GM21825 (cell line): Measurements from ENCODE around the gene RILPL2.
"Not testable (repeated sequence)": the region's sequence is repeated elsewhere in the genome, so short reads cannot be mapped to it uniquely, and the experiment has no call there.

Source experiments
- ATAC-seq: cut with Tn5 transposase; IDR thresholded peaks from one replicate; pipeline ENCODE4 v1.9.1; 2021; ENCODE audit warnings: mild to moderate bottlenecking, moderate library complexity; ENCODE audit not compliant: unreplicated experiment

RILPL2 gene

DNA sequence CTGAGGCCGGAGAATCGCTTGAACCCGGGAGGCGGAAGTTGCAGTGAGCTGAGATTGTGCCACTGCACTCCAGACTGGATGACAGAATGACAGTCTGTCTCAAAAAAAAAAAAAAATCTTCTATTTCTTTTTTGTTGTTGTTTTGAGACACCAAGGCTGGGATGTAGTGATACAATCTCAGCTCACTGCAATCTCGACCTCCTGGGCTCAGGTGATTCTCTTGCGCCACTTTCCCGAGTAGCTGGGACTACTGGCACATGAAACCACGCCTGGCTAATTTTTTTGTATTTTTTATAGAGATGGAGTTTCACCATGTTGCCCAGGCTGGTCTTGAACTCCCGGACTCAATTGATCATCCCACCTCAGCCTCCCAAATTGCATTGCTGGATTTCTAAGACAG, 14.2 kb upstream of the RILPL2 start:
- ATAC-seq: no peak

DNA sequence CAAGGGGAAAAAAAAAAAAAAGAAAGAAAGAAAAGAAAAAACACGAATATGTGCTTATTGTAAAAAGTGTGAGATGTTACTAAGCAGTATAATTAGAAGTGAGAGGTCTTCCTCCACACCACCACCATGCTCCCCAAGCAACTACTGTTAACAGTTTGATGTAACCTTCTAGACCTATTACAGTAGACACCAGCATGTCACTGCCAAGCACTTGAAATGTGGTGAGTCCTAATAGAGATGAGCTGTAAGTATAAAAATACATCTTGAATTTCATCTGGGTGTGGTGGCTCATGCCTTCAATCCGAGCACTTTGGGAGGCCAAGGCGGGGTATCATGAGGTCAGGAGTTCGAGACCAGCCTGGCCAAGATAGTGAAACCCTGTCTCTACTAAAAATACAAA, 13.4 kb upstream of the RILPL2 start:
- no peak for ATAC-seq

- no peak for ATAC-seq
Observed at GRCh38 chr12:123449249-123449733, 12.8 kb upstream of the RILPL2 start.

DNA sequence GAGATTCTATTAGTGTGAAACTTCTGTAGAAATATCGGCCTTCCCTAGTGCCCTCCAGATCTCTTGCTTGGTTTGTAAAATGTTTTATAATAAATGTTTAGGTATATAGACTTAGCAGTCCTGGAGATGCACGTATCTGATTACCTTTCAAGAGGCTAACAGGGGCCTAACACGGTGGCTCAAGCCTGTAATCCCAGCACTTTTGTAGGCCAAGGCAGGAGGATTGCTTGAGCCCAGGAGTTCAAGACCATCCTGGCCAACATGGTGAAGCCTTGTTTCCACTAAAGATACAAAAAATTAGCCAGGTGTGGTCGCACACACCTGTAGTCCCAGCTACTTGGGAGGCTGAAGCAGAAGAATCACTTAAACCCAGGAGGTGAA, 9.8 kb upstream of the RILPL2 start:
- no peak for ATAC-seq

DNA sequence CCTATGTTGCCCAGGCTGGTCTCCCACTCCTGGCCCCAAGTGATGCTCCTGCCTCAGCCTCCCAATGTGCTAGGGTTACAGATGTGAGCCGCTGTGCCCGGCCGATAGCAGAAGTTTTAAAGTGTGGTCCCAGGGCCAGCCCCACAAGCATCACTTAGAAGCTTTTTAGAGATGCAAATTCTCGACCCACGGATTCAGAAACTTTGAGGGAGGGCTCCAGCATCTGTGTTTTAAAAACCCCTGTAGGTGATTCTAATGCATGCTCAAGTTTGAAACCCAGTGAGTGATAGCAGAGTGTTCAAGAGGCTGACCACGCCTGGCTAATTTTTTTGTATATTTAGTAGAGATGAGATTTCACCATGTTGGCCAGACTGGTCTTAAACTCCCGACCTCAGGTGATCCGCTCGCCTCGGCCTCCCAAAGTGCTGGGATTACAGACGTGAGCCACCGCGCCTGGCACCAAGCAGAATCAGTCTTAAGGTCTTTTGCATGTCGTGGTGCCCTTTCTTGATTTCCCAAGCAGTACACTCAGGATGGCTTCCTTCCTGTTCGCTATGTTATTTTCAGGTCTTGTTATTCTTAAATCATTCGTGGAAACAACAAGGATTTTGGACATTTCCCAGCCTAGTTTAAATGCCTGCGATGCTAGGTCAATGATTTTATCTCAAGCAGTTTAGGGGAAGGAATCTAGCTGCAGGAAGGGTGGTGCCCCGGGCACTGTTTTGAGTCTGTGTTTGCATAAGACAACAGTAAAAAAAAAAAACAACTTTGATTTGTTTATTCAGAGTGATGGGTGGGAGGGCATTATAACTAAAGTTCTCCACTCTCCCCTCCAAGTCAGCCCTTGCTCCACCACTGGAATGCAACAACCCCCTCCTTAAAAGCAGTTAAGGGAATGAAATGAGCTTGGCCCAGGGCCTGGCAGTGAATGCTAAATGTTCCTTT, 9.2 kb upstream of the RILPL2 start:
- ATAC-seq: no peak

- ATAC-seq: no peak
Observed at GRCh38 chr12:123444092-123445026, 7.9 kb upstream of the RILPL2 start.

DNA sequence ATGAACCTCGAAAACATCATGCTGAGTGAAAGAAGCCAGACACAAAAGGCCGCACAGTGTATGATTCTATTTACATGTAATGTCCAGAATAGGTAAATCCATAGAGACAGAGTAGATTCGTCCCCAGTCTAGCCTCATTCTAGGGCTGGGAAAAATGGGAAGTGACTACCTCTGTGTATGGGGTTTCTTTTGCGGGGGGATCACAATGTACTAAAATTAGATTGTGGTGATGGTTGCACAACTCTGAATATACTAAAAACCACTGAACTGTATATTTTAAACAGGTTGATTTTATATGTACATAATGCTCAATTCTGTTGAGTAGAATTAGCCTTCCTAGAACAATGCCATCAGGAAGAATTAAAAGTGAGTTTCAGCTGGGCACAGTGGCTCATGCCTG, 6.3 kb upstream of the RILPL2 start:
- ATAC-seq: no peak

- peak; percentile 51 for ATAC-seq
Observed at GRCh38 chr12:123441523-123442164, 5.2 kb upstream of the RILPL2 start.

GRCh38 chr12:123435636-123436016, 858 bp downstream of the RILPL2 start:
- no peak for ATAC-seq

- ATAC-seq: no peak
Observed at GRCh38 chr12:123433615-123434014, 2.9 kb downstream of the RILPL2 start.

DNA sequence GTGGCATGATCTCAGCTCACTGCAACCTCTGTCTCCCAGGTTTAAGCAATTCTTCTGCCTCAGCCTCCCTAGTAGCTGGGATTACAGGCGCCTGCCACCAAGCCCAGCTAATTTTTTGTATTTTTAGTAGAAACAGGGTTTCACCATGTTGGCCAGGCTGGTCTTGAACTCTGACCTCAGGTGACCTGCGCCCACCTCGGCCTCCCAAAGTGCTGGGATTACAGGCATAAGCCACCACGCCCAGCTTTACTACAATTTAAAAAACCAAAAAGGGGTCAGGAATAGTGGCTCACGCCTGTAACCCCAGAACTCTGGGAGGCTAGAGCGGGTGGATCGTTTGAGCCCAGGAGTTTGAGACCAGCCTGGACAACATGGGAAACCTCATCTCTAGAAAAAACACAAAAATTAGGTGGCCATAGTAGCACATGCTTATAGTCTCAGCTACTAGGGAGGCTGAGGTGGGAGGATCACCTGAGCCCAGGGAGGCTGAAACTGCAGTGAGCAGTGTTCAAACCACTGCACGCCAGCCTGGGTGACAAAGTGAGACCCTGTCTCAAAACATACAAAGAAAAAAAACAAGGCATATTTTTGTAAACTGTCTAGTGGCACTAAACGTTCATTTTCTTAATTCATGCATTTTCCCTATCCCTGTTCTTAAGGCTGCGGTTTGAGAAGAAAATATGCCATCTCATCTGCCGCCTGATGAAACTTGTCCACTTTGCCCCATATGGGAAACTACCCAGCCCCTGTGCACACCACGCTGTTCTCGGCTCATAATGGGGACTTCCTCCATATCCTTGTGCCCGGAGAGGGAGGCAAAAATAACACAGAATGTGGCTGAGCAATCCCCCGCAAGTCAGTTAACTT, 4.3 kb downstream of the RILPL2 start:
- ATAC-seq: not testable (repeated sequence)

- not testable (repeated sequence) for ATAC-seq
Observed at GRCh38 chr12:123429101-123429500, 7.4 kb downstream of the RILPL2 start.

DNA sequence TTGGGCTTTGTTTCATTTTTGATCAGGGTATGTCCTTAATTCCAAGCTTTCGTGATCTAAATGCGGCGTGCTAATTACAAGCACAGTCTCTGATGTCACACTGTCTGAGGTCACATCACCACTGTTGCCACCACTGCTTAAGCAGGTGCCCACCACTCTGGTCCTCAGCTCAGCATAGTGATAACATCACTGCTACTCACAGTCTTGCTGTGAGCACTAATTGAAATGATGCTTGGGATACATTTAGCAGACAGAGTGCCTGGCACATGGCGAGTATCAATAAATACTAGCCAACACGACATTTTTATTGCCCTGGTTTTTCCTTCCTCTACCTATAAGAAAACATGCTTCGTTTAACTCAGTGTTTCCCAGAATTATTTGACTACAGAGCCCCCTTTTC, 7.9 kb downstream of the RILPL2 start:
- no peak for ATAC-seq

DNA sequence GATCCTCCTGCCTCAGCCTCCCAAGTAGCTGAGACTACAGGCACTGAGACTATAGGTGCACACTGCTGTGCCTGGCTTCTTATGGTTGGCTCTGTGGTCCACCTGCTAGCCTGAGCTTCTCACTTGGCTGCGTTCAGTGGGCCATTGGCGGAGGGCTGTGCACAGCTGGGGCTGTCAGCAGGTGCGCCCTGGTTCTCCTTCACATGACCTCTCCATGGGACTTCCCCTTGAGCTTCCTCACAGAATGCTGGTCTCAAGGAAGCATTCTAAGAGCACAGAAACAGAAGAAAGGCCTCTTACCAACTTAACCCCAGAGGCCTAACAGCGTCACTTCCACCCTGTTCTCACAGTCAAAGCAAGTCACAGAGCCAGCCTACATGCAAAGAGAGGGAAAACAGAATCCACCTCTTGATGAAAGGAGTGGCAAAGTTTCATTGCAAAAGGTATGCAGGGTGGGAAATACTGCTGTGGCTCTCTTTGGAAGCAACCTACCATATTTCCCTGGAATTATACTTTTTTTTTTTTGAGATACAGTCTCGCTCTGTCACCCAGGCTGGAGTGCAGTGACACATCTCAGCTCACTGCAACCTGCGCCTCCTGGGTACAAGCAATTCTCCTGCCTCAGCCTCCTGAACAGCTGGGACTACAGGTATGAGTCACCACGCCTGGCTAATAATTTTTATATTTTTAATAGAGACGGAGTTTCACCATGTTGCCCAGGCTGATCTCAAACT, 9.3 kb downstream of the RILPL2 start:
- peak; percentile 92 for ATAC-seq

DNA sequence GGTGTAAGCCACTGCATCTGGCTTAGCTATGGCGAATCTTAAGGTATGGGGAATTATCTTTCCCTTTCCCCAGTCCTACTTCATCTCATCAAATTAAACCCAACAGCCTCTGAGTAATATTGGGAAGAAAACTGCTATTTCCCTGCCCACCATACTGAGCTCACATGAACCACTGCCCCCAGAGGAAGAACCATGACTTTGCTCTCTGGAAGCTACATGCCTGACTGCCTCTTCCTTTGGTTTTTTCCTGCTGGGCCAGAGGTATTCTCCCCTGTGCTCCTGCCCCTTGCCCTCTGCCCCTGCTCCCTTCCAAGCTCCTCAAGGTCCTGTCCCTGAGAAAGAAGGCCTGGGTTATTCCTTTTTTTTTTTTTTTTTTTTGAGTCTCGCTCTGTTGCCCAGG, 15.2 kb downstream of the RILPL2 start:
- no peak for ATAC-seq

DNA sequence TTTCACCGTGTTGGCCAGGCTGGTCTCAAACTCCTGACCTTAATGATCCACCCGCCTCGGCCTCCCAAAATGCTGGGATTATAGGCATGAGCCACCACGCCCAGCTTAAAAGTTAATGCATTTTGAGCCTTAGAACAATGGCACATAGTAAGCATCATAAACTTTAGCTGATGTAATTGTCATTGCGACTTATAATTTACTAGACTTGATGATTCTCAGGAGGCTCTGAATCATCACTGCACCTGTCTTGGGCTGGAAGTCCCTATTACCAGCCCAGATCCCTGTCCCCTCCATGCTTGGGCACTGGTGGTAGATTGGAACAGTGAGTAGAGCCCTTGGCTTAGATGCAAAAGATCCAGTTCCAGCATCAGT, 26.5 kb downstream of the RILPL2 start:
- ATAC-seq: no peak

DNA sequence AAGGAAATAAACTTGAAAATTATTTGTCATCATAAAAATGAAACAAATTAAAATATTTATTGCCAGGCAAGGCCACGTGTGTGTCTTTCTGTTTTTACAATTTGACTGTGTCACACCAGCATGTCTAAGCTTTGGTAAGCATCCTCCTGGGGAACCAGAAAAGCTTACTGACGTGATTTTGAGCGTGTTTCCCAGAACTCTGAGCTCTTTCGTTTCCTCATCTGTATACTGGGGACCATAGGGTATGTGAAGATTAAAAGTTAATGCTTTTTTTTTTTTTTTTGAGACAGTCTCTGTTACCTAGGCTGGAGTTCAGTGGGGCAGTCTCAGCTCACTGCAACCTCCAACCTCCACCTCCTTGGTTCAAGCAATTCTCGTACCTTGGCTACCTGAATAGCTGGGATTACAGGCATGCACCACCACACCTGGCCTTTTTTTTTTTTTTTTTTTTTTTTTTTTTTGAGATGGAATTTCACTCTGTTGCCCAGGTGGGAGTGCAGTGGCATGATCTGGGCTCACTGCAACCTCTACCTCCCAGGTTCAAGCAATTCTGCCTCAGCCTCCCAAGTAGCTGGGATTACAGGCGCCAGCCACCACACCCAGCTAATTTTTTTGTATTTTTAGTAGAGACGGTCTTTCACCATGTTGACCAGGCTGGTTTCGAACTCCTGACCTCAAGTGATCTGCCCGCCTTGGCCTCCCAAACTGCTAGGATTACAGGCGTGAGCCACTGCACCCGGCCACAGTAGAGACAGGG, 27.0 kb downstream of the RILPL2 start:
- ATAC-seq: not testable (repeated sequence)

DNA sequence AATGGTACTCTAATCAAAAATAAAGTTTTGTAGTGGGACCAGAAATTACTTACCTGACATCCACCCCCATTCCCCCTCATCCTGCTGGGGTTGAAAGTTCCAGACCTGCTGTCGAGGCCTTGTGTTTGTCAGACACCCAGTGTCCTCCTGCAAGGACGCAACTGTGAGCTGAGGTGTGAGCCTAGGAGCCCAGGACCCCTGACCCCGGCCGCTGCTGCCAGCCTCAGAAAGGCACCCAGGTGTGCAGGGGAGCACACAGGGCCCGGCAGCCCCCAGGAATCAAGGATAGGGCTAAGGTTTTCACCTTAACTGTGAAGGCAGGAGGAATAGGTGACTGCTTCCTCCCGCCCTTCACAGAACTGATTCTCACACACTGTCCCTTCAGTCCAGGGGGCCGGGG, 27.9 kb downstream of the RILPL2 start:
- ATAC-seq: not testable (repeated sequence)

DNA sequence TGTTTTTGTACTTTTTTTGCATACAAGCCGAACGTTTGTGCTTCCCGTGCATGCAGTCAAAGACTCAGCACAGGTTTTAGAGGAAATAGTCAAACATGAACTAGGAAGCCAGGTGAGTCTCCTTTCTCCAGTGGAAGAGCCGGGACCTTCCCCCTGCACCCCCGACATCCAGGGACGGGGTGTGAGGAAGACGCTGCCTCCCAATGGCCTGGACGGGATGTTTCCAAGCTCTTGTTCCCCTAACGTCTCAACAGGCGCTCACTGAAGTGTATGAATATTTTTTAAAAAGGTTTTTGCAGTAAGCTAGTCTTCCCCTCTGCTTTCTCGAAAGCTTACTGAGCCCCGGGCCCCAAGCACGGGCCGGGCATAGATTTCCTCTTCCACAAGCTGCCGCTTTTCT, 28.6 kb downstream of the RILPL2 start:
- ATAC-seq: not testable (repeated sequence)
